Measurements from ENCODE around the gene NKG7.

DNA sequence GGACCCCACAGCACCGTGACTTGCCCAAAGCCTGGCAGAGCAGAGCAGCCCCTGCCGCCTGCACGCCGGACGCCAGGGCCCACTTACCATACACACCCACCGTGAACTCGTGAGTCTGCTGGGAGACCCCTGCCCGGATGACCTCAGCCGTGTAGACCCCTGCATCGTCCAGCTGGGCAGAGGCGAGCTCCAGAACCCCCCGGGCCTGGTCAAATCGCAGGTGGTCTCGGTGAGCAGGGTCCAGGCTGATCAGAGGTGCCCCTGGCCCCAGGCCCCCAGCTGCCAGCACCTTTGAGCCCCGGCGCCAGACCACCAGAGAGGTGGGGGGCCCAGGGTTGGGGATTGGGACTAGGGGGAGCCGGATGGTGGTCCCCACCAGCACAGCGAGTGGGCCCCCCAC is 31.4 kb downstream of the NKG7 start:
- TF ChIP-seq POLR2A (IDR thresholded peaks at IDR 0.05; ENCODE audit: low read length) (no peak), GATA1 (IDR thresholded peaks at IDR 0.05; ENCODE audit: low read depth, low read length) (no peak)
